Vagina (tissue), 2 donors: ENCODE measurements around the gene KRTAP1-4. TPM values are rescaled to one million over a fixed set of nuclear protein-coding genes. Genes with fewer than 3 reads are reported as not detected.
A peak's percentile ranks its signal among the peaks of the same experiment; 100 is the strongest.

Source experiments
- DNase-seq, 2 donors: peaks; one replicate each; pipeline ENCODE4 v3.0.0-alpha.2; 2017; ENCODE audit errors: extremely low spot score in 2 of 2
- H3K27ac ChIP-seq: fragments of 200-600 bp; sonication (generic); one replicate; pipeline ENCODE4 v1.5.1; 2019
- H3K27me3 ChIP-seq: fragments of 200-600 bp; sonication (generic); one replicate; pipeline ENCODE4 v1.5.1; 2019
- H3K36me3 ChIP-seq, 2 donors: fragments of 200-600 bp; sonication (generic); one replicate each; pipeline ENCODE4 v1.5.1; 2017 to 2019
- H3K4me1 ChIP-seq: fragments of 200-600 bp; sonication (generic); one replicate; pipeline ENCODE4 v1.5.1; 2019
- H3K4me3 ChIP-seq, 2 donors: fragments of 200-600 bp; sonication (generic); 1 replicate in 1 of 2; 2 replicates in 1 of 2; pipeline ENCODE4 v1.5.1; 2016 to 2019
- H3K9me3 ChIP-seq: fragments of 200-600 bp; sonication (generic); one replicate; pipeline ENCODE4 v1.5.1; 2019
- CTCF ChIP-seq, 3 experiments: fragments of 450-650 bp in 2 of 3; fragments of 200-600 bp in 1 of 3; sonication (generic) in 1 of 3; IDR thresholded peaks; one replicate each; pipeline ENCODE4 v1.5.1; 2017 to 2019; ENCODE audit warnings: antibody characterized with exemption in 3 of 3, mild to moderate bottlenecking in 2 of 3, moderate library complexity in 2 of 3
- POLR2A ChIP-seq, 2 donors: fragments of 450-650 bp; IDR thresholded peaks; one replicate each; pipeline ENCODE4 v1.6.1; 2017; ENCODE audit warnings: antibody characterized with exemption in 2 of 2, mild to moderate bottlenecking in 2 of 2, moderate library complexity in 2 of 2
- POLR2AphosphoS5 ChIP-seq, 2 donors: sonication (generic); formaldehyde crosslinking; IDR thresholded peaks; one replicate each; pipeline ENCODE4 v1.9.0; 2017; ENCODE audit warnings: antibody characterized with exemption in 2 of 2, mild to moderate bottlenecking in 2 of 2, low read depth in 1 of 2; ENCODE audit not compliant: insufficient read depth in 1 of 2
- intact Hi-C: fragments of 100-400 bp; cut with DNase I; formaldehyde crosslinking; loops from one replicate; pipeline ENCODE4 v1.15.1; 2023
- total RNA-seq: library from RNA; depleted of rRNA; stranded (reverse); fragments of >200 nt; gene quantifications from one replicate; pipeline ENCODE4 v1.2.3, GENCODE V29; 2016

The KRTAP1-4 gene
- total RNA-seq, 1 donor from 2014 or later = not detected

- Histone ChIP-seq H3K4me1 (peaks cover 7% of the 10 kb centered on the region), H3K27ac (no peak overlapping the region), H3K36me3 (no peaks in the 10 kb centered on the region), H3K4me3 (no peak overlapping the region), H3K9me3 (no peaks in the 10 kb centered on the region), H3K27me3 (no peaks in the 10 kb centered on the region)
- intact Hi-C loops = no loop called here
- no peak for DNase-seq
- TF ChIP-seq POLR2A (IDR thresholded peaks at IDR 0.05) = no peak
- no peak for TF ChIP-seq POLR2AphosphoS5 (IDR thresholded peaks at IDR 0.05; ENCODE audit: insufficient read depth in 1 of 2, low read depth in 1 of 2)
- no peak for TF ChIP-seq CTCF (IDR thresholded peaks at IDR 0.05)
These were observed 14.5 kb downstream of the KRTAP1-4 start for GRCh38 chr17:41015454-41015853.

DNA sequence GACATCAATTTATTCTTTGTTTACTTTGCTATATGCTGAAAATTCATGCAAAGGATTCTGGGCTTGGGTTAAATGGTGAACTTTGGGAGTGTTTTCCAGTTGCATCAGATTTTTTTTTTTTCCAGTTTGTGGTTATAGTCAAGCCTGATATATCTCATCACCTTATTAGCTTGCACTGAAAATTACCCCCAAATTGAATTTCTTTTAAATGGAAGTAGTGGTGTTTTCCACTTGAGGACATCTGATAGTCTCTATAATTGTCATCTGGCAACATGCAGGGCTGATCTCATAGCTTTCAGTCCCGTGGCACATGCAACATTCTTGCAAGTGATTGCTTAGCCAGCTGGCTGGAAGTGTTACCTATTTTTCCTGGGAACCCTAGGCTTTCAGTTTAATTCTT is 16.4 kb downstream of the KRTAP1-4 start:
- H3K36me3 ChIP-seq = no peaks in the 10 kb centered on the region
- no peaks in the 10 kb centered on the region for H3K27me3 ChIP-seq
- intact Hi-C loops = no loop called here
- TF ChIP-seq CTCF (IDR thresholded peaks at IDR 0.05) (no peak), POLR2AphosphoS5 (IDR thresholded peaks at IDR 0.05; ENCODE audit: insufficient read depth in 1 of 2, low read depth in 1 of 2) (no peak)
- H3K4me1 ChIP-seq = peaks cover 7% of the 10 kb centered on the region
- no peak overlapping the region for H3K4me3 ChIP-seq
- peak overlapping the region; percentile 73 for H3K27ac ChIP-seq
- no peak for DNase-seq
- H3K9me3 ChIP-seq = no peaks in the 10 kb centered on the region

DNA sequence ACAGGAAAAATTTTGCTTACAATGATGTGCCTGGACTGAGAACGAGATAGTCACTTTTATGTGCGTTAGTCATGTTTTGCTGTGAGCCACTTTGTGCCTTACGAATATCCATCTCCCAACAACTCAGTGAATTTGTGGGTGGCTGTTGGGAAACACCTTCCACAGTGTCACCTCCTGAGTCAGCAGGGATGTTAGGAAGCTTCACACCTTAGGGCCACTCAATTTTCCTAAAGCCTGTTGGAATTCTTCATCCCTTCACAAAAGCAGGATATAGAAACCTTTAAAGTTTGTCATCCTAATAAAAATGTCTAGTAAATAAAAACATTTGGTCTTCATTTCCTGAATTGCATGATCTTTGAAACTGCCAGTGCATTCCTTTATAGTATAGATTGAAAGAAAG is 16.8 kb downstream of the KRTAP1-4 start:
- H3K27me3 ChIP-seq = no peaks in the 10 kb centered on the region
- no peaks in the 10 kb centered on the region for H3K36me3 ChIP-seq
- peaks cover 7% of the 10 kb centered on the region for H3K4me1 ChIP-seq
- H3K9me3 ChIP-seq = no peaks in the 10 kb centered on the region
- intact Hi-C loops = no loop called here
- H3K4me3 ChIP-seq = no peak overlapping the region
- no peak for DNase-seq
- H3K27ac ChIP-seq = peak overlapping the region; percentile 73
- no peak for TF ChIP-seq POLR2A (IDR thresholded peaks at IDR 0.05)
- TF ChIP-seq CTCF (IDR thresholded peaks at IDR 0.05) = no peak
- TF ChIP-seq POLR2AphosphoS5 (IDR thresholded peaks at IDR 0.05; ENCODE audit: insufficient read depth in 1 of 2, low read depth in 1 of 2) = no peak

DNA sequence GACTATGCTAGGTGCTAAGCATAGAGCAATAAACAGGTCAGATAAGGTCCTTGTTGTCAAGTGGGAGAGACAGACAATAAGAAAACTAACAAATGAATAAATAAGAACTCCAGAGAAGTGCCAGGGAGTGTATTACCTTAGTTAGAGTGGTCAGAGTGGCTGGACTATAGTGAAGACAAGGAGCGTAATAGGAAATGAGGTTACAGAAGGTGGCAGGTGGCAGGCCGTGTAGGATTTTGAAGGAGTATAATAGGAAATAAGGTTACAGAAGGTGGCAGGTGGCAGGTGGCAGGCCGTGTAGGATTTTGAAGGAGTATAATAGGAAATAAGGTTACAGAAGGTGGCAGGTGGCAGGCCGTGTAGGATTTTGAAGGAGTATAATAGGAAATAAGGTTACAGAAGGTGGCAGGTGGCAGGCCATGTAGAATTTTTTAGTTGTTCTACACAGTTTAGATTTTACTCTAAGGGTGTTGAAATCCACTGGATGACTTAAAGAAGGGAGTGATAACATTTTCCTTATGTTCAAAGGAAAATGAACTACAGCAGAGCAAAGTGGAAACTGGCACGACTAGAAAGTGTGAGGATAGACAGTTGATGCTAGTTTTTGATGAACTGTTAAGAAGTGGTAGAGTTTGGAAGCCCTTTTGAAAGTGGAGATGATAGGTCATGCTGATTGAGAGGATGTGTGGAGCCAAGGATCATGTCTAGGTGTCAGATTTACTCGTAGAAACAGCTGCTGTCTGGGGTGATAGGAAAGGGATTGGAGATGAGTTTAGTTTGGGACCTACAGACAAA is 17.5 kb downstream of the KRTAP1-4 start:
- Histone ChIP-seq H3K9me3 (no peaks in the 10 kb centered on the region), H3K27me3 (no peaks in the 10 kb centered on the region), H3K4me3 (no peak overlapping the region), H3K4me1 (peaks cover 7% of the 10 kb centered on the region), H3K27ac (peak overlapping the region; percentile 73), H3K36me3 (no peaks in the 10 kb centered on the region)
- intact Hi-C loops = no loop called here
- no peak for DNase-seq
- TF ChIP-seq POLR2AphosphoS5 (IDR thresholded peaks at IDR 0.05; ENCODE audit: insufficient read depth in 1 of 2, low read depth in 1 of 2) = no peak
- TF ChIP-seq CTCF (IDR thresholded peaks at IDR 0.05) = no peak
- no peak for TF ChIP-seq POLR2A (IDR thresholded peaks at IDR 0.05)

DNA sequence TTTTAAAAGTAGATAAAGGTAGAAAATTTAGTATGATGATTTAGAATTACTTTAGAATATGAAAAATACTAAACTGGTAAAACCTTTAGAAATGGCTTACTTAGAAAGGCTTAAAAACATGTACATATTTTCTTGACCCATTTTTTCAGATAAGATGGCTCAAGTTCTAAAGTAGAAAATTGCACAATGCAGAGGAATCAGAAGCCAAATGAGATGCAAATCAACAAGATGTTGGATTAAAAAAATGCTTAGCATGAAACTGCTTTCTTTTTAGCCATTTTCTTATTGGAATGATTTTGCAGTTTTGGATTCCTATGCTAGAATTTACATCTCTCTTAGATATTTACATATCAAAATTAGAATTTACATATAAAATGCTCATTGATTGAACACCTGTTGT is 19.6 kb downstream of the KRTAP1-4 start:
- intact Hi-C loops = no loop called here
- H3K27me3 ChIP-seq = no peaks in the 10 kb centered on the region
- H3K36me3 ChIP-seq = no peaks in the 10 kb centered on the region
- H3K27ac ChIP-seq = no peak overlapping the region
- peaks cover 7% of the 10 kb centered on the region for H3K4me1 ChIP-seq
- TF ChIP-seq POLR2A (IDR thresholded peaks at IDR 0.05) = no peak
- no peak for TF ChIP-seq CTCF (IDR thresholded peaks at IDR 0.05)
- no peak for TF ChIP-seq POLR2AphosphoS5 (IDR thresholded peaks at IDR 0.05; ENCODE audit: insufficient read depth in 1 of 2, low read depth in 1 of 2)
- H3K4me3 ChIP-seq = no peak overlapping the region
- DNase-seq = no peak
- H3K9me3 ChIP-seq = no peaks in the 10 kb centered on the region
